Loucy (cell line): Measurements from ENCODE around the gene LGALS3.

Experiments used
- EZH2phosphoT487 ChIP-seq: fragments of 200-600 bp; IDR thresholded peaks from 2 replicates; pipeline ENCODE4 v1.6.1; 2018; ENCODE audit warnings: antibody characterized with exemption, mild to moderate bottlenecking, moderate library complexity, borderline replicate concordance
- TF ChIP-seq, protein P1 (sequence below): fragments of 200-600 bp; sonication (generic); conservative IDR thresholded peaks from 2 replicates; pipeline ENCODE4 v1.5.1; 2014; ENCODE audit warnings: mild to moderate bottlenecking, antibody characterized with exemption, low read length

DNA sequence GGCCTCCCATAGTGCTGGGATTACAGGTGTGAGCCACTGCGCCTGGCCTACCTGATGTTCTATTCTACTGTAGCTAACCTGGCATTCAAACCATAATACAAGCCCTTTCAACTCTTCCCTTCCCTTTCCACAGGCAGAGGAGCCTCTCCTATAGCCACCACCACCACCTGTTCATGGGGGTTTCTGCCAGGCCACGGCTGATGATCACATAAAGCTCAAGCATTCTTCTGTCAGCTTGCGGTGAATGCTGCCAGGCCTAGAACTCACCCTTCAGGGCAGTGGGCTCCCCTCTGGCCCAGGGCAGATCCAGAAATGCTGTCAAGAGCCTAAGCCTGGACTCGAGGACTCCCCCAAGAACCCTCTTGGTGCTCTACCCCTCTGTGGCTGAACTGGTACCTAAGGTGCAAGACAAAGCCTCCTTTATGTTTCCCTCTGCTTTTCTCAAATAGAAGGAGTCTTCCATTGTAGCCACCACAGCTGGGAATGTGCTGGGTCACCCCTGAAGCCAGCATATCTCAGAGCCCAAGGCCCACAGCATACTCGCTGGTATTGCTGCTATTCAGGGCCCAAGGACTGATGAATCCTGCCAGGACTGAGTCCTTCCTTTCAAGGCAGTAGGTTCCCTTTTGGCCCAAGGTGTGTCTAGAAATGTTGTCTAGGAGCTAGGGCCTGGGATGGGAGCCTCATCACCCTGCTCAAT is 65.8 kb downstream of the LGALS3 start:
- TF ChIP-seq, protein P1, sequence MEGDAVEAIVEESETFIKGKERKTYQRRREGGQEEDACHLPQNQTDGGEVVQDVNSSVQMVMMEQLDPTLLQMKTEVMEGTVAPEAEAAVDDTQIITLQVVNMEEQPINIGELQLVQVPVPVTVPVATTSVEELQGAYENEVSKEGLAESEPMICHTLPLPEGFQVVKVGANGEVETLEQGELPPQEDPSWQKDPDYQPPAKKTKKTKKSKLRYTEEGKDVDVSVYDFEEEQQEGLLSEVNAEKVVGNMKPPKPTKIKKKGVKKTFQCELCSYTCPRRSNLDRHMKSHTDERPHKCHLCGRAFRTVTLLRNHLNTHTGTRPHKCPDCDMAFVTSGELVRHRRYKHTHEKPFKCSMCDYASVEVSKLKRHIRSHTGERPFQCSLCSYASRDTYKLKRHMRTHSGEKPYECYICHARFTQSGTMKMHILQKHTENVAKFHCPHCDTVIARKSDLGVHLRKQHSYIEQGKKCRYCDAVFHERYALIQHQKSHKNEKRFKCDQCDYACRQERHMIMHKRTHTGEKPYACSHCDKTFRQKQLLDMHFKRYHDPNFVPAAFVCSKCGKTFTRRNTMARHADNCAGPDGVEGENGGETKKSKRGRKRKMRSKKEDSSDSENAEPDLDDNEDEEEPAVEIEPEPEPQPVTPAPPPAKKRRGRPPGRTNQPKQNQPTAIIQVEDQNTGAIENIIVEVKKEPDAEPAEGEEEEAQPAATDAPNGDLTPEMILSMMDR: no peak
- TF ChIP-seq EZH2phosphoT487: no peak
